Left cardiac atrium (tissue), 4 donors: ENCODE results near the gene DYNC1LI2. TPM values are rescaled to one million over a fixed set of nuclear protein-coding genes. Genes with fewer than 3 reads are reported as not detected.
A peak's percentile ranks its signal among the peaks of the same experiment; 100 is the strongest.

Source experiments
- ATAC-seq, 2 donors: fragments of 200-7000 bp; cut with Tn5 transposase; one replicate each; pipeline ENCODE4 v1.9.1; 2020; ENCODE audit warnings: mild to moderate bottlenecking in 2 of 2, moderate library complexity in 2 of 2
- DNase-seq: peaks from one replicate; pipeline ENCODE4 v3.0.0-alpha.2; 2020
- intact Hi-C, 2 donors: fragments of 100-400 bp; cut with DNase I; formaldehyde crosslinking; loops; one replicate each; pipeline versions ENCODE4 v1.14.1 to v1.15.1; 2022 to 2023
- total RNA-seq, 2 donors: library from RNA; stranded (reverse); fragmentation: NEBNext Ultra II Directional; extraction: Animal tissue kit (Norgen Biotek cat#: 25700); gene quantifications; one replicate each; pipeline ENCODE4 v1.2.1, GENCODE V29; 2021
- donor health status: DM: no; HTN: yes; CAD: no.
- donor health status: DM: no; HTN: yes; CAD: no; lungs with severe emphysema.
- donor health status: DM: yes; HTN: yes; CAD: no.
- donor health status: Dilated cardiomyopathy.

Gene DYNC1LI2
- total RNA-seq, 2 donors from 2014 or later, result 81.6 to 90.6 TPM

DNA sequence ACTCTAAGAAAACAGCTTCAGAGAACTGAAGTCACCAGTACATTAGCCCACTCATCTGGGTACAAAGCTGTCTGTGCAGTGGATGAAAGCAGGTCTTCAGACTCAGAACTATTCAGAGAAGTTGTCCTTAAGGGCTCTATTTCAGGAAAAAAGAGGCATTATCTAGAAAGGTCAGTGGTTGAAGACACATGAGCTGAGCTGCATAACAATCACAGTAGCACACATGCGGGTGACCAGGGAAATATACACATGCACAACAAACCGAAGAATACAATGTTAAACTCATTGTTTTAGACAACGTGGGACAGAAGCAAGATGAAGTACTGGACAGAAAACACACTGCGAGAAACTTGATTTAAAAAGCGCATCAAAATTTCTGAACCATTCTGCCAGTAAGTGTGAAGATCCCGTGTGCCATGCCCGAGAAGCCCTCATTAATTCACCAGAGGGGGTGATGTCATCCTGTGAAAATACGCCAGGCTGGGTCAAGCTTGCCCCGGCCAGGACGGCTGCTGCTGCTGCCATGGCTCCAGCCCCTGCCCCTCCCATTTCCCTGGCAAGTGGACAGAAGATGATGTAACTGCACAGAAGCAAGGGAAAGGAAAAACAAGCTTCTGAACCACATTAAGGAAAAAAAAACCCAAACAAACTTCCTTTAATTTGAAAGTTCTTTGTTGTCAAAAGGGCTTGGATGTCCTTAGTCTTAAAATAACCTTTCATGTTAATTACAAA, 10.1 kb downstream of the DYNC1LI2 start:
- ATAC-seq (peak; percentile 97 to 99), DNase-seq (peak; percentile 91)
- intact Hi-C loops, result no loop called here

DNA sequence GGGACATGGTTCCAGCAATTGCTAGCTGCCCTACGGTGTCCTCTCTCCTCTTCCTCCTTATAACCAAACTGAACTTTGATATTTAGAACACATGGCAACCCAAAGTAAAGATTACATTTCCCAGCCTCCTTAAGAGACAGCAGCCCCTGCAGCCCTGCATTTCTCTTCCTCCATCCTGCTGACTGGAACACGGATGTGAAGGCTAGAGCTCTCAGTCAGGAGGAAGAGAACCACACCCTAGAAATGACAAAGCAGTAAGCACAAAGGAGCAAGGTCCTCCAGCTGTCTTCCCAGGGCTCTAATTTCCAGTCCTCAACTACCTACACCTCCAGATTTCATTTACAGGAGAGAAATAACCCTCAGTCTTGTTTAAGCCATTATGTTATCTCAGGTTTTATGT, 10.9 kb downstream of the DYNC1LI2 start:
- intact Hi-C loops, result no loop called here
- peak in 1 of 2 donors; percentile 66 for ATAC-seq
- DNase-seq, result no peak

DNA sequence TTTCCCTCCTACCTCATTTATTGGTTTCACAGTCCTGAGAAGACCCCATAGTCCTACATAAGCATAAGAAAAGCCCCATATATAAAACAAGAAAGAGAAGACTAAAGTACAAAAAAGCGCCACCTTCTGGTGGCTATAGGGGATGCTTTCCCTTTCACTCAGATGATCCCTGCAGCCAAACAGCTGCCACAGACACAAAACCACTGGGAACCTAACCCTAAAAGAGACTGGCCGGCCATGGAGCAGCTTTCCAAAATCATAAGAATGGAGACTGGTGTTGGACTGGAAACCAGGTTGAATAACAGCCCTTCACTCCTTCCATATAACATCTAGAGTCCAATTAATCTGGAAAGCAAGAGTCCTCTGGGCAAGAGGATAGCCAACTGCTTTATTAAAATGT, 11.4 kb downstream of the DYNC1LI2 start:
- intact Hi-C loops, result no loop called here
- DNase-seq (no peak), ATAC-seq (peak in 1 of 2 donors; percentile 20)

DNA sequence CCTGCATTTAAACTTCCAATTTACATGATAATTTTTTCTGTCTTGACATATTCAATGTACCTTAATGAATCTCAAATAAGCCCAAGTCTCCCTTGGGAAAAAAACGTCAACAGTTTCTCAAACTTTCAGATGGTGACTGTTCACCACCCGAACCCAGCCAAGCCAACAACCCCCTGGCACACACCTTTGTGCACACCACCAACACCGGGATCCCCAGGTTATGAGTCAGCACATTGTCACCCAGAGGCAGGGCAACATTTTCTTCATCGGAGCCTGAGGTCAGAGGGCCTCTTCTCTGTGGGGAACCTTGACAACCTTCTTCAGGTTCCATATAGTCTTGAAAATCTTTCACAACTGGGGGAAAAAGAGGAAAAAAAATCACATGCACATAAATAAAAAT, 15.5 kb downstream of the DYNC1LI2 start:
- no peak for DNase-seq
- intact Hi-C loops, result no loop called here
- no peak for ATAC-seq

DNA sequence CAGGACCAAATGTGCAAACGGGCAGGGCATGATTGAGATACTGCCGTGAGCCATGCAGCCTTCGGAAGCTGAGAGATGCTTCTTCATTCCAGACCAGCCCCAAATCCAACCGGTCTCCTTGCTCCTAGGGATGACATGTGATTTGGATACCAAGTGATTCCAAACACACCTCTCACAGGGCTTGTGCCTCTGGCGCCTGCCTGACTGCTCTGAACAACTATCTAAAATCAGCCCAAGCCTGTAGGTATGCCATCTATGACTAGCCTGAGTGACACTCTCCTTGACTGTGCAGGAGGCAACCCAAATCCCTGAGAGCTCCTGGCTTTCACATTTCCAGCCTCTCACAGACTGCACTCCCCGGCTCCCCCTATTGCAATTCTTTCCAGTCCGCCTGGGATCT, 20.3 kb downstream of the DYNC1LI2 start:
- no peak for DNase-seq
- intact Hi-C loops, result no loop called here
- no peak for ATAC-seq

GRCh38 chr16:66728804-66729203, 22.6 kb downstream of the DYNC1LI2 start:
- ATAC-seq (no peak), DNase-seq (no peak)
- intact Hi-C loops, result loop anchor here (5.0 kb wide), 1 partner anchor 138 kb away; no protein-coding TSS in a partner anchor

DNA sequence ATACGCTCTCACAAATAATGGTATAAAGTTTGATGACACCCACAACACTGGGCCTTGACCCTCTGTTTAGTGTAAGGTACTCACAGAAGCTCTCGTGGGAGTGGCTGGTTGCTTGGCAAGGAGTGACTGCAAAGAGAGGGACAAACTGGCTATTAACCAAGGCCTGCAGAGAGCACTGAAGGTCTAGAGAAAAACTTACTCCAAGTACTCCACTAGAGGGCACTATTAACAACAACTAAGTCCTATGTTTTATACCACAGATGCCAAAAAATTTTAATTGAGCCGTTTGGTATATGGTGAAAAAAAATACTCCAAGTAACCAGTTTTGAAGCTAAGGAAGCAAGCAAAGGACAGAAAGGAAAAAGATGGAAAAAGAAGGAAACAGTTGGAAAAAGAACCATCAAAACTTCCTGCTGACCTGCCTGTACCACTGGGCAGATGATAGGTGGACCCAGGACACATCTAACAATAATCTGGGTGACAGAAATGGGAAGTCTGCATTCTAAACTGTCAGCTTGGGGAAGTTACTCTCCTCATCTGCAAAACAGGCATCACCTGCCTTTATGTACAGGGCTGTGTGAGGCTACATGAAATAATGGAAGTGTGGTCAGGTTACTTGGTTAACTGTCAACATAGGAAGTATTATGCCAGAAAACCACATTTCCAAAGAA, 23.2 kb downstream of the DYNC1LI2 start:
- DNase-seq (no peak), ATAC-seq (peak; percentile 82 to 84)
- intact Hi-C loops, result loop anchor here (5.0 kb wide), 1 partner anchor 139 kb away; no protein-coding TSS in a partner anchor

DNA sequence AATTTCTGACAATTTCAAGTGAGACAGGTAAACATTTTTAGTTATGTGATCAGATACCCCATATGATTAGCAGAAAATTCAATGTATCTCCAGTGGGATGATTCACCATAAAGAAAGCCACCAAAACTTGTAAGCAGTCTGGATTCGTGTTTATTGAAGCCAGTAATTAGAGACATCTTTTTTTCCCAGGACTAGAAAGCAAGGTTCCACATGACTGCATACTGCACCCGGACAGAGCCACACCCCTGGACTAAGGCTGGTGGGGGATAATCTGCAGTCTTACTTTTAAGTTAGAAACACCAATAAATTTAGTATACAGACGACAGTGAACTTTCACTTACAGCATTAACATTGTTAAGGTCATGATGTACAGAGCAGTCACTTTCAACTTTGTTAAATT, 30.6 kb downstream of the DYNC1LI2 start:
- no peak for DNase-seq
- intact Hi-C loops, result no loop called here
- ATAC-seq, result no peak

GRCh38 chr16:66719246-66719645, 32.2 kb downstream of the DYNC1LI2 start:
- ATAC-seq (no peak), DNase-seq (no peak)
- intact Hi-C loops, result no loop called here

- ATAC-seq (no peak), DNase-seq (no peak)
- intact Hi-C loops, result no loop called here
Measured at GRCh38 chr16:66717776-66718175, 33.6 kb downstream of the DYNC1LI2 start.

DNA sequence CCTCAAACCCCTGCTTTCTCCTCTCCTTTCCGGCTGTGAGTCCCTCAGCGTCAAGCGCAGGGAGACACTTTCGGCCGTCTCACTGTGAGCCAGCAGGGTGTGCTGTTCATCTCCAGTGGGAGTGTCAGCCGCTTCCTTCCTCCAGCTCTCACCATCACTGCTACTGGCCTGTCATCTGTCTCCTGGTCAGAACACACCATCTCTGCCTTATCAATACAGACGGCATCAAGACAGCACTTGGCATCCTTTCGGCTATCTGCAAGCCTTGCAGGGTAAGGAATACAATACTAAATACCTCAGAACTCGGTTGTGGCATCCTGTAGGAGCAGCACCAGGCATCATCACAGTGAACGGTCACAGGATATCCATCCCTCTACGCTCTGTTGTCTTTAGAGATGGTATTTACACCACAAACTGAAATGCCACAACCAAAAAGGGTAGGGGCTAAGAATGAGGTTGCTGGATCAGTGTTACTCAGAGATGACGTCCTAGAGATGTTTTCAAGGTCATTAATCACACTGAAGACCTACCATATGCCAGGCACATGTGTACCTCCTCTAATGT, 34.2 kb downstream of the DYNC1LI2 start:
- ATAC-seq (peak; percentile 46 to 67), DNase-seq (peak; percentile 36)
- intact Hi-C loops, result no loop called here

DNA sequence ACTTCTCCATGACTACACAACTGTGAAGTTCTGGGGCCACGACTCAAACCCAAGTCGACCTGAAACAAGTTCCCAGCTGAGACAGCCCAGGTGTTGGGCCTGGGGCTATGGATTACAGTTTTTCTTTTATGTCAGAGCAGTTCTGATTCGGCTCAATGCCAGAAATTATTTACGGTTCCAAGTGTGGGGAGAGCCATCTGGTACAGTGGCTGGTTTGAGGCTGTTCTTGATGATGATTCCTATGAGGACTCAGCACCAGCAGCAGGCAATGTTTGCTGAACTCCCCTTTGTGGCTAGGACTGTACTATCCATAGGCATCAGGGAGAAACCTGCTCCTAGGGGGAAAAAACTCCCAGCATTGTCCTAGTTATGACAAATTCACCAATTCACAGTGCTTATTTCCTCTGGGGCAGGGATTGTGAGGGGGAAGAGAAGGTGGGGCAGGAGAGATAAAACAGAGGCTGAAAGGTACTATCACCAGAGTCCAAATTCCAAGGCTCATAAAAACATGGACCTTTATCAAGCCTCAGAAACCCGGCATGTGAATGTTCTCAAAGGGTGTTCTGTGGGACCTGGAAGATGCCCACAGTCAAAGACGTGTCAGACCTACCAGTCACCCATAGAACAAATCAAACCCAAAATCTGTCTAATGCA, 36.6 kb downstream of the DYNC1LI2 start:
- intact Hi-C loops, result no loop called here
- DNase-seq (no peak), ATAC-seq (no peak)

GRCh38 chr16:66714062-66714461, 37.3 kb downstream of the DYNC1LI2 start:
- DNase-seq (no peak), ATAC-seq (no peak)
- intact Hi-C loops, result no loop called here

GRCh38 chr16:66713076-66713475, 38.3 kb downstream of the DYNC1LI2 start:
- intact Hi-C loops, result no loop called here
- ATAC-seq (peak in 1 of 2 donors; percentile 16), DNase-seq (no peak)

- ATAC-seq, result peak; percentile 13 to 31
- DNase-seq, result no peak
- intact Hi-C loops, result no loop called here
Measured at GRCh38 chr16:66712512-66712911, 38.9 kb downstream of the DYNC1LI2 start.

- DNase-seq, result no peak
- intact Hi-C loops, result no loop called here
- no peak for ATAC-seq
Measured at GRCh38 chr16:66711581-66711980, 39.8 kb downstream of the DYNC1LI2 start.

- intact Hi-C loops, result no loop called here
Measured at GRCh38 chr16:66706506-66706880, 44.9 kb downstream of the DYNC1LI2 start.

DNA sequence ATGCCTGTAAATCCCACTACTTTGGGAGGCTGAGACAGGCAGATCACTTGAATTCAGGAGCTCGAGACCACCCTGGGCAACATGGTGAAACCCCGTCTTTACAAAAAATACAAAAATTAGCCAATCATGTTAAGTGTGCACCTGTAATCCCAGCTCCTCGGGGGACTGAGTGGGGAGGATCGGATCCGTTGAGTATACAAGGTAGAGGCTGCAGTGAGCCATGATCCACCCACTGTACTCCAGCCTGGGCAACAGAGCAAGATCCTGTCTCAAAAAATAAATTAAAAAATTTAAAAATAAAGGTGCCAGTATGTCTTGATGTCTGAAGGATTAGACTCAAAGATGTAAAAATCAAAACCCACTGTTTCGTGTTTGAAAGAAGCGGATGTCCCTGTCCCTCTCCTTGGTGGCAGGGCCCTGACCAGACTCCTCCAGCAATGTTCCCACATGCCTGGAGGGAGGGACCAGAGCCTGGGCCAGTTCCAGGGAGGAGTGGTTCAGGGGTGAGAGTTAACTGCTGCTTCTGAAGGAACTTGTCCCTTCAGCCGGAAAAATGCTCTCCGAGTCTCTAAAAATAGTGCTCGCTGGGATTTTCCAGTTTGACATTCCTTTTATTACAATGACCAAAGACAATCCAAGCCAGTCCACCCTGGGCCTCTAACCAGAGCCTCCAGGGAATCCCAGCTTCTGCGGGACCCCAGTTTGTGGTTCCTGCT, 45.5 kb downstream of the DYNC1LI2 start:
- ATAC-seq (peak; percentile 83 to 87), DNase-seq (peak; percentile 70)
- intact Hi-C loops, result no loop called here

More at GRCh38 chr16:66706506-66706880, 44.9 kb downstream of the DYNC1LI2 start:
- ATAC-seq (peak in 1 of 2 donors; percentile 45), DNase-seq (no peak)
